Peyer's patch (tissue), 4 donors: Measurements from ENCODE around the gene DCANP1.

Source experiments
- CTCF ChIP-seq, 6 experiments: fragments of 450-650 bp in 4 of 6; fragments of 200-600 bp in 2 of 6; sonication (generic) in 1 of 6; IDR thresholded peaks; one replicate each; pipeline ENCODE4 v1.5.1; 2017 to 2019; ENCODE audit warnings: antibody characterized with exemption in 6 of 6, mild to moderate bottlenecking in 3 of 6, moderate library complexity in 1 of 6
- POLR2A ChIP-seq, 2 donors: fragments of 450-650 bp; IDR thresholded peaks; one replicate each; pipeline ENCODE4 v1.5.1; 2017; ENCODE audit warnings: antibody characterized with exemption in 2 of 2, mild to moderate bottlenecking in 2 of 2, moderate library complexity in 2 of 2

- TF ChIP-seq CTCF (IDR thresholded peaks at IDR 0.05) (no peak), POLR2A (IDR thresholded peaks at IDR 0.05) (no peak)
These were observed 8.7 kb upstream of the DCANP1 start for GRCh38 chr5:135455876-135456237.
